ENCODE data around the gene FALEC. TPM values are rescaled to one million over a fixed set of nuclear protein-coding genes. Genes with fewer than 3 reads are reported as not detected.
A peak's percentile ranks its signal among the peaks of the same experiment; 100 is the strongest.

FALEC gene
- total RNA-seq, 1 experiment from 2014 or later: 0.59 TPM

GRCh38 chr1:150484861-150485260, 30.7 kb upstream of the FALEC start:
- peak in 1 of 2 experiments; percentile 37 for DNase-seq

GRCh38 chr1:150486966-150487762, 28.4 kb upstream of the FALEC start, which contains the start of gene TARS2:
TARS2 (plus strand) TSS chr1:150487419; CDS start chr1:150487451, 32 bp downstream.
- Histone ChIP-seq H3K4me3 (ENCODE audit: low read depth, low read length) (peak within 1 kb of the TSS; percentile 78), H3K36me3 (ENCODE audit: control insufficient read depth, insufficient read depth, low read length) (no peaks in the 10 kb centered on the region), H3K9me3 (no peaks in the 10 kb centered on the region), H3K27me3 (replicated peaks; ENCODE audit: control insufficient read depth, insufficient read depth, low read length) (no peaks in the 10 kb centered on the region), H3K4me1 (no peaks in the 10 kb centered on the region)
- Mint-ChIP-seq H3K27me3 (ENCODE audit: insufficient read depth, unreplicated experiment) (no peaks in the 10 kb centered on the region), H3K4me3 (ENCODE audit: unreplicated experiment) (peak within 1 kb of the TSS; percentile 80), H3K36me3 (ENCODE audit: insufficient read depth, unreplicated experiment) (peaks cover 27% of the 10 kb centered on the region), H3K9me3 (ENCODE audit: unreplicated experiment) (no peaks in the 10 kb centered on the region), H3K4me1 (ENCODE audit: low read depth, unreplicated experiment) (peaks cover 8% of the 10 kb centered on the region), H3K27ac (ENCODE audit: unreplicated experiment) (peak within 1 kb of the TSS; percentile 85)
- DNase-seq: peak; percentile 97 to 99
- TF ChIP-seq CTCF (IDR thresholded peaks at IDR 0.05; ENCODE audit: insufficient read depth in 1 of 2, low read depth in 1 of 2, low read length in 1 of 2, severe bottlenecking in 1 of 2, unreplicated experiment in 1 of 2): peak in 1 of 2 experiments; percentile 35
- ChIA-PET POLR2A (interaction anchor here (0.6 to 1.0 kb wide), 2 partner anchors 46 to 96 kb away, joined by 3 to 8 read pairs; no protein-coding TSS in a partner anchor), CTCF (interaction anchor here (0.8 kb wide), 1 partner anchor 349 kb away, joined by 4 read pairs; no protein-coding TSS in a partner anchor)
- no TSS peak for BruUV-seq (replicated peaks)
- intact Hi-C loops (cut with micrococcal nuclease; ENCODE audit: unreplicated experiment): loop anchor here (1.0 to 5.0 kb wide), 3 partner anchors 29 to 60 kb away; partner anchors contain the start of gene ADAMTSL4

More at GRCh38 chr1:150484861-150485260, 30.7 kb upstream of the FALEC start:
- no peaks in the 10 kb centered on the region for H3K27me3 ChIP-seq (replicated peaks; ENCODE audit: control insufficient read depth, insufficient read depth, low read length)
- no peak overlapping the region for H3K4me3 Mint-ChIP-seq (ENCODE audit: unreplicated experiment)
- ChIA-PET CTCF (interaction anchor here (0.7 kb wide), 1 partner anchor 15 kb away, joined by 3 read pairs; no protein-coding TSS in a partner anchor), POLR2A (no interaction called here)
- peak in 1 of 2 experiments; percentile 29 for TF ChIP-seq CTCF (IDR thresholded peaks at IDR 0.05; ENCODE audit: insufficient read depth in 1 of 2, low read depth in 1 of 2, low read length in 1 of 2, severe bottlenecking in 1 of 2, unreplicated experiment in 1 of 2)
- H3K4me3 ChIP-seq (ENCODE audit: low read depth, low read length): no peak overlapping the region
- no peak overlapping the region for H3K27ac Mint-ChIP-seq (ENCODE audit: unreplicated experiment)
- peaks cover 11% of the 10 kb centered on the region for H3K4me1 Mint-ChIP-seq (ENCODE audit: low read depth, unreplicated experiment)
- H3K9me3 ChIP-seq: no peaks in the 10 kb centered on the region
- intact Hi-C loops (cut with micrococcal nuclease; ENCODE audit: unreplicated experiment): loop anchor here (5.0 kb wide), 1 partner anchor 62 kb away; the partner anchor contains the start of gene ADAMTSL4
- H3K36me3 ChIP-seq (ENCODE audit: control insufficient read depth, insufficient read depth, low read length): no peaks in the 10 kb centered on the region
- H3K36me3 Mint-ChIP-seq (ENCODE audit: insufficient read depth, unreplicated experiment): peaks cover 12% of the 10 kb centered on the region
- no TSS peak for BruUV-seq (replicated peaks)
- no peaks in the 10 kb centered on the region for H3K27me3 Mint-ChIP-seq (ENCODE audit: insufficient read depth, unreplicated experiment)
- 0 out of 2 replicates have a peak, but pooled peaks cover under 1% of the 10 kb centered on the region for H3K4me1 ChIP-seq
- no peaks in the 10 kb centered on the region for H3K9me3 Mint-ChIP-seq (ENCODE audit: unreplicated experiment)

GRCh38 chr1:150487763-150488115, 27.8 kb upstream of the FALEC start:
- peaks cover 31% of the 10 kb centered on the region for H3K36me3 Mint-ChIP-seq (ENCODE audit: insufficient read depth, unreplicated experiment)
- intact Hi-C loops (cut with micrococcal nuclease; ENCODE audit: unreplicated experiment): loop anchor here (1.0 to 5.0 kb wide), 3 partner anchors 29 to 60 kb away; partner anchors contain the start of gene ADAMTSL4
- H3K27ac Mint-ChIP-seq (ENCODE audit: unreplicated experiment): peak overlapping the region; percentile 85
- Histone ChIP-seq H3K9me3 (no peaks in the 10 kb centered on the region), H3K27me3 (replicated peaks; ENCODE audit: control insufficient read depth, insufficient read depth, low read length) (no peaks in the 10 kb centered on the region), H3K4me1 (no peaks in the 10 kb centered on the region), H3K36me3 (ENCODE audit: control insufficient read depth, insufficient read depth, low read length) (no peaks in the 10 kb centered on the region), H3K4me3 (ENCODE audit: low read depth, low read length) (peak overlapping the region; percentile 78)
- no peak for DNase-seq
- peaks cover 8% of the 10 kb centered on the region for H3K4me1 Mint-ChIP-seq (ENCODE audit: low read depth, unreplicated experiment)
- H3K27me3 Mint-ChIP-seq (ENCODE audit: insufficient read depth, unreplicated experiment): no peaks in the 10 kb centered on the region
- ChIA-PET POLR2A (interaction anchor here (0.6 to 1.0 kb wide), 2 partner anchors 45 to 96 kb away, joined by 3 to 8 read pairs; no protein-coding TSS in a partner anchor), CTCF (no interaction called here)
- H3K9me3 Mint-ChIP-seq (ENCODE audit: unreplicated experiment): no peaks in the 10 kb centered on the region
- H3K4me3 Mint-ChIP-seq (ENCODE audit: unreplicated experiment): peak overlapping the region; percentile 80
- no peak for TF ChIP-seq CTCF (IDR thresholded peaks at IDR 0.05; ENCODE audit: insufficient read depth in 1 of 2, low read depth in 1 of 2, low read length in 1 of 2, severe bottlenecking in 1 of 2, unreplicated experiment in 1 of 2)
- BruUV-seq (replicated peaks): no TSS peak

Measured in Caco-2 (cell line).